Stimulated activated CD8-positive, alpha-beta memory T cell treated with anti-CD3 and anti-CD28 coated beads, Interleukin-2, amount 100 ng/mL, for 1 hour (primary cell): ENCODE data around the gene FGF11.
"Not testable (repeated sequence)": the region's sequence is repeated elsewhere in the genome, so short reads cannot be mapped to it uniquely, and the experiment has no call there.

ENCODE experiments used
- DNase-seq, 2 donors: peaks; one replicate each; pipeline ENCODE4 v3.0.0-alpha.2; 2020; ENCODE audit warnings: low read depth in 2 of 2

The FGF11 gene

DNA sequence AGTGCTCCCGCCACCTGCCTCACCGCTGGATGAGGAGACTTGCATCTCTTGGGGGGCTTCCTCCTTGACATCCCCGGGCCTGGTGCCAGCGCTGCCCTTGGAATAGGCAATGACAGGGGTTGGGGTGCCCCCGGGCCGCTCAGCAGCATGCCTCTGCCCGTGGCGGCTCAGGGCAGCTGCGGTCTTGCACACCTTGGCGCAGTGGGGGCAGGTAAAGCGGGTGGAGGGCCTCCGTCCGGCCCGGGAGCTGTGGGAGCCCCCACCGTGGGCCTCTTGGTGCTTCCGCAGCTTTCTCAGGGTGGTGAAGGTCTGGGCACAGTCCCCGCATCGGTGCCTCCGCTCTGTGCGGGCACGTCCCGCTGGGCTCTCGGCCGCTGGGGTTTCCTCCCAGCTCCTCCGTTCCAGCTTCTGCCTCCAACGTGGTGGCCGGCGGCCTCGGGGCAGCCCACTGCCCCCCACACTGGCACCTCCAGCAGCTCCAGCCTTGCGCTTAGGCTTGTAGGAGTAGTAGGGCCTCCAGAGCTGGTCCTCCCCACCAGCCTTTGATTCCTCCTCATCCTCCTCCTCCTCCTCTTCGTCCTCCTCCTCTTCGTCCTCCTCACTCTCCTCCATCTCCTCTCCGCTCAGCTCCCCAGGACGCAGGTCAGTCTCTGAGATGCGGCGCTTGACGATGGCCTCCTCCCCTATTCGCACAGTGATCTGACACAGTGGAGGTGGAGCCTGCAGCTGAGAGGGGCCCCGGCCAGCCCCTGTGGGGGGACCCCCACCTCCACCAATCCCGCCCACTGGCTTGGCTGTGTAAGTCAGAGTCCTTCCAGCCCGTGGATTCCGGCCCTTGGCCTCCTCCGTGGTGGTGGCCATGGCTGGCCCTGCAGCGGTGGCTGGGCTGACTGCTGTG, 23.4 kb downstream of the FGF11 start:
- DNase-seq = no peak

DNA sequence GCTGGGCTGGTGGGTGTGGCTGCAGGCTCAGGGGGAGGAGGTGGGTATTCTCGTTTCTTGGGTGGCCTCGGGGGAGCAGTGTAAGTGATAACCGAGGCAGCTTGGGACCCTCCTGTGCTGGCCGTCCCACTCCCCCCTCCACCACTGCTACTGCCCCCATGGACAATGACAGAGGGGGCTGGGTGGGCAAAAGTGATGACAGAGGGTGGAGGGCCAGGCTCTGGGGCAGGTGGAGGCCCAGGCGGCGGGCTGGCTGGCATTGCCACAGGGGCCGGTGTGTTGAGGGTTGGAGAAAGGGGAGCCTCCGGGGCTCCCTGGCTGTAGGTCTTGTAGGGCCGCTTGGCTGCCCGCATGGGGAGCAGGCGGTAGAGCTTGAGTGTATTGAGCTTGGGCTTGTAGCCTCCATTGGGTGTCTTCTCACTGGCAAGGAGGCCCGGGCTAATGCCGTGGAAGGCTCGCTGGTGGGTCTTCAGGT, 24.1 kb downstream of the FGF11 start:
- DNase-seq = no peak

- no peak for DNase-seq
Measured at GRCh38 chr17:7464081-7464480, 24.8 kb downstream of the FGF11 start.

- no peak for DNase-seq
Measured at GRCh38 chr17:7465597-7466275, 26.4 kb downstream of the FGF11 start.

GRCh38 chr17:7466318-7466638, 27.0 kb downstream of the FGF11 start:
- DNase-seq = no peak

DNA sequence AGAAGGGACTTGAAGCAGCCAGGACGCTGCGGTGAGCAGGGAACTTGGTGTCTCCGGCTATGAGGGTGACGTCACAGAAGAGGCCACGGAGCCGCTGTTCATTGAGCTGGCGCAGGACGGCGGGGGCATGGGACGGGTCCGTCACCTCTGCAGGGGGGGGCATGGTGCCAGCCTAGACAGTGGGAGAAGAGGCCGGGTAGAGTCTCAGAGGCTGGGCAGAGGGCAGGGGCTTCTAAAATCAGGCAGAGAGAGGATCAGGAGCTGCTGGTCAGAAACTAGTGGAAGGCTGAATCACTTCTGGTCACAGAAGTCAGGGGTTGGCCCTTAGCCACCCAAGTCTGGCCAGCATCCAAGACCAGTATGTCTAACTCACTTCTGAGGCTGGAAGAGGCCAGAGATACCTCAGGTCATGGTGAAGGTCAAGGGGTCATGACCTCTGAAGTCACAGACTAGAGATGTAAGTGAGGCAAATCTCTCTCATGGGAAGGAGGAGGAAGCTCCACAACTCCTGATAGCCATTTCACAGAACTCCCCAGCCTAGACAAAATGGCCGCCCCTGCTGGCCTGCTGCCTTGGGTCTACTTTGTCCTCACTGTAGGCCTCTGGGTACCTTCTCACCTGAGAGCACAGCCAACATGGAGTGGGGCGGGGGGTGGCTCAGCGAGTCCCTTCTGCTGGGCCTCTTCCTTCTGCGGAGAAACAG, 27.5 kb downstream of the FGF11 start:
- no peak for DNase-seq

GRCh38 chr17:7467498-7467897, 28.2 kb downstream of the FGF11 start:
- DNase-seq = no peak

DNA sequence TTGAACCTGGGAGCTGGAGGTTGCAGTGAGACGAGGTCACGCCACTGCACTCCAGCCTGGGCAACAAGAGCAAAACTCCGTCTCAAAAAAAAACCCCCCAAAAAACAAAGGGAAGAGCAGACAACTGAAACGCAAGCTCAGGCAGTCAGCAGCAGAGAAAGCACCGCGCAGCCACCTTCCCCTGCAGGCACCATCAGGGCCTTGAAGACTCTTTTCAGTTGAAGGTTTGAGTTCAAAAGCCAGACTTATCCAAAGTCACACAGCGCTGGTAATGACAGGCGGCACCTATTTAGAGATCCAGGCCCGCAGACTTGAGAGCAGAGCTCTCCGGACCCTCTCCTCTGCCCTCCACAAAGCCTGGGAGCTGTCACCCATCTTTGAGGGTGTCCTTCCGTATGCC, 29.0 kb downstream of the FGF11 start:
- no peak for DNase-seq

DNA sequence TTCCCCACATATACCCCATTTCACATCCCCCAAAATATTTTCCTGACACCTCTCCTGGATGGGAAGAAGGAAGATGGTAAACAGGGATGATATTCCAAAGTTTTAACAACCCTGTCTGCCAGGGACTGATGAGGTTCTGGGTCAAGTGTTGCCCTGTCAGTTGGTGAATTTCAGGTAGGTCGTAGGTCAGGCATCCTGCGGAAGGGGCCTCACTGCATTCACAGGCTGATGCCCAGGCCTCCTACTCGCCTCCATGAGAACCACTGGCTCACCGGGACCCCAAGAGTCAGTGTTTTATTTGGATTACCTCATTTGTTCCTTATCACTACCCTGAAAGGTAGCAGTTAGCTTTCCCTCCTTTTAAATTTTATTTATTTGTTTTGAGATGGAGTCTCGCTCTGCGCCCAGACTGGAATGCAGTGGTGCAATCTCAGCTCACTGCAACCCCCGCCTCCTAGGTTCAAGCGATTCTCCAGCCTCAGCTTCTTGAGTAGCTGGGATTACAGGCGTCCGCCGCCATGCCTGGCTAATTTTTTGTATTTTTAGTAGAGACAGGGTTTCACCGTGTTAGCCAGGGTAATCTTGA, 29.6 kb downstream of the FGF11 start:
- no peak for DNase-seq

DNA sequence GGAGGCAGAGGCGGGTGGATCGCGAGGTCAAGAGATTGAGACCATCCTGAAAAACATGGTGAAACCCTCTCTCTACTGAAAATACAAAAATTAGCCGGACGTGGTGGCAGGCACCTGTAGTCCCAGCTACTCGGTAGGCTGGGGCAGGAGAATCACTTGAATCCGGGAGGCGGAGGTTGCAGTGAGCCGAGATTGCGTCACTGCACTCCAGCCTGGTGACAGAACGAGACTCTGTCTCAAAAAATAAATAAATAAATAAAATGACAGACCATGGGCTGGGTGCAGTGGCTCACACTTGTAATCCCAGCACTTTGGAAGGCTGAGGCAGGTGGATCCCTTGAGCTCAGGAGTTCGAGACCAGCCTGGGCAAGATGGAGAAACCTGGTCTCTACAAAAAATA, 30.5 kb downstream of the FGF11 start:
- not testable (repeated sequence) for DNase-seq

DNA sequence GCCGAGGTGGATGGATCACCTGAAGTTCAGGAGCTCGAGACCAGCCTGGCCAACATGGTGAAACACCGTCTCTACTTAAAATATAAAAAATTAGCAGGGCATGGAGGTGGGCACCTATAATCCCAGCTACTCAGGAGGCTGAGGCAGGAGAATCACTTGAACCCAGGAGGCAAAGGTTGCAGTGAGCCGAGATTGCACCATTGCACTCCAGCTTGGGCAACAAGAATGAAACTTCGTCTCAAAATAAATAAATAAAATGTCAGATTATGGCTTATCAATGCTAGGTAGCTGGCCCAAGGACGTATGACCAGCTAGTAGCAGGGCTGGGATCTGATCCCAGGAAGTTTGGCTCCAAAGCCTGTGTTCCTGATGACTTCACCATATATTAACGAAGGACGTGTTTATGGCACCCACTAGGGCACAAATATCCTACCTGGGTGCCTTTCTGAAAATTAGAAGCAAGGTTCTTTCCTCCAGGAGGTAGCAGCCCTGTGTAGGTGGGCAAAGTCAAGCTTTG, 31.2 kb downstream of the FGF11 start:
- DNase-seq = not testable (repeated sequence)

DNA sequence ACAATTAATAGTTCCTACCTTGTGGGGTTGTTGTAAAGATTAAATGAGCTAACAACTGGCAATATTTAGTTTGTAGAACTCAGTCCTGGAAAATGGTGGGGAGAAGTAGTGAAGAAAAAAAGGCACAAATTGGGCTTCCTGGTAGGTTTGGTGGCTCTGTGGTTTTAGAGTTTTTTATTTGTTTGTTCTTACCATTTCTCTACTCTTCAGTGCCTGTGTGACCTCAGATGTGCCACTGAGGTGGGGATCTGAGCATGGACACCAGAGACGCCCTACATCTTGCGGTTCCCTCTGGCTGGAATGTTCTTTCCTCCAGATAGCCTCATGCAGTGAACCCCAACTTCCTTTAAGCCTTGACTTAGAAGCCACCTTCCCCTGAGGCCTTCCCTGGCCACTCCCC, 32.4 kb downstream of the FGF11 start:
- no peak for DNase-seq

DNA sequence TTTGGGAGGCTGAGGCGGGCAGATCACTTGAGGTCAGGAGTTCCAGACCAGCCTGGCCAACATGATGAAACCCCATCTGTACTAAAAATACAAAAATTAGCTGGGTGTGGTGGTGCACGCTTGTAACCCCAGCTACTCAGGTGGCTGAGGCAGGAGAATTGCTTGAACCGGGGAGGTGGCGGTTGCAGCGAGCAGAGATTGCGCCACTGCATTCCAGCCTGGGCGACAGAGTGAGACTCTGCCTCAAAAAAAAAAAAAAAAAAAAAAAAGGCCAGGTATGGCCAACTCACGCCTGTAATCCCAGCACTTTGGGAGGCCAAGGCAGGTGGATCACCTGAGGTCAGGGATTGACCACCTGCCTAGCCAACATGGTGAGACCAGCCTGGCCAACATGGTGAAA, 35.5 kb downstream of the FGF11 start:
- not testable (repeated sequence) for DNase-seq

GRCh38 chr17:7475764-7476422, 36.6 kb downstream of the FGF11 start:
- DNase-seq = no peak

- no peak for DNase-seq
Measured at GRCh38 chr17:7476494-7476893, 37.2 kb downstream of the FGF11 start.

DNA sequence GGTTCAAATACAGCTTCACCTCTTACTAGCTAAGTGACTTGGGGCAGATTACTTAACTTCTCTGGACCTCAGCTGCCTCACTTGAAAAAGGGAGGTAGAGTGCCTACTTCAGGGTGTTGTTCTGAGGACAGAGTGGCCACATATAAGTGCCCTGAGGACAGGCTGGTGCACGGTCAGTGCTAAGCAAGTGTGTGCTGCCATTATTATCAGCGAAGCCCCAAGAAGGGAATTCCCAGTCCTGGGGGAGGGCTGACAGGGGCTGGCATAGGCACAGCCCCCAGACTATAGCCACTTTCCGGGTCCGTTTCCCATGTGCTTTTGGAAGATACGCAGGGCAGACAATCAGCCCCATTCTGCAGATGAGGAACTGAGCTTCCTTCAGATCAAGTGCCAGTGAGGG, 37.6 kb downstream of the FGF11 start:
- DNase-seq = no peak

GRCh38 chr17:7477392-7478275, 38.3 kb downstream of the FGF11 start:
- peak in 1 of 2 donors; percentile 14 for DNase-seq

DNA sequence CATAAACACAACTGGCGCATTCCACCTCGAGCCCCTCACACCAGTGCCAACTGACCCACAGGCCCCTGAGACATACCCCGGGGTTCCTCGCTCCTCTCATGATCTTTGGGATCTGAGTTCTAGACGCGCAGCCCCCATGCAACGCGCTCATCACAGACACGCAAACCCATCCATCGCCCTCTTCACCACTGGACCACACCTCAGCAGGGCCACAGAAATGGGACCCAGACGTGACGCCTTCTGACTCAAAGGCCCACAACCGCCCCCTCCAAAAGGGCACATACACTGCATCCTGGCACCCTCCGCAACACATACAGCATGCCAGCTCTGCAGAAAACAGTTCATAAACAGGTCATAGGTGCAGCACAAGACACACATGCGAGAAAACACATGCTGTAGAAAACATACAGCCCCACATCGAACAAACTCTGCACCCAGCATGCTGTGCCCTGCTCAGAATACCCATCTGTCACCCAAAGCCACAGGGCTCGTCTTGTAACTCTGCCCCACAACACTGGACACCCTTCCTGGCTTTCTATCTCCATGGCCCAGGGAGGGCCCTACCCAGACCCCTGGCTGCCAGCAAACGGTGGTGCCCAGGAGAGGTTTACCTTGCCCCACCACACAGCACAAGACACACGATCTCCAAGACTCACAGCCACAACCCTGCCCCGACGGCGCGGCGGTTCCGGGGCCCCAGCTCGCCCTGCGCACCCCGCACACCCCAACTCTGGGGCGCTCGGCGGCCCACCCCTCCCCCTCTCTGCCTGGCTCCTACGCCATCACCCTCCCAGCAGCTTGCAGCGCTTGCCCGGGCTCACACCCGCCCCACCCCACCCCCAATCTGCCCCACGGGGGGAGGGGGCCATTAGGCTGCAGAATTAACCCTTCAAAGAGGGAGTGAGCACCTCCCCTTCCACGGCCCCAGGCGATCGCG, 39.2 kb downstream of the FGF11 start:
- DNase-seq = peak in 1 of 2 donors; percentile 42
